ENCODE data around the gene MKI67.

The MKI67 gene

GRCh38 chr10:128125944-128126764 lies at the start of gene MKI67:
TSS of gene MKI67 (minus strand) at chr10:128126423. CDS start at chr10:128125667, 756 bp downstream.
- TF ChIP-seq TEAD4 (IDR thresholded peaks at IDR 0.05): no peak; the same call in 1 of the 2 replicates
- peak; percentile 95 for TF ChIP-seq EGR1 (IDR thresholded peaks at IDR 0.05)
- TF ChIP-seq RAD21 (IDR thresholded peaks at IDR 0.05; ENCODE audit: low read depth): no peak
- peak; percentile 60; the same call in 1 of the 2 replicates for TF ChIP-seq TAF1 (IDR thresholded peaks at IDR 0.05; ENCODE audit: low read depth)
- TF ChIP-seq FOXM1 (IDR thresholded peaks at IDR 0.05; ENCODE audit: borderline replicate concordance, low read depth): peak; percentile 100
- TF ChIP-seq NFIC (IDR thresholded peaks at IDR 0.05): peak; percentile 40; the same call in 1 of the 2 replicates
- TF ChIP-seq EP300 (IDR thresholded peaks at IDR 0.05; ENCODE audit: borderline replicate concordance): no peak
- no peak for TF ChIP-seq YY1 (IDR thresholded peaks at IDR 0.05; ENCODE audit: low read depth)
- TF ChIP-seq MAX (IDR thresholded peaks at IDR 0.05): peak; percentile 79
- no peak for TF ChIP-seq CREB1 (IDR thresholded peaks at IDR 0.05; ENCODE audit: low read depth)
- no peak; the same call in 1 of the 2 replicates for TF ChIP-seq ZBTB7A (IDR thresholded peaks at IDR 0.05; ENCODE audit: low read depth)
- TF ChIP-seq TCF12 (IDR thresholded peaks at IDR 0.05; ENCODE audit: low read depth): peak; percentile 59
- no peak for TF ChIP-seq CEBPB (IDR thresholded peaks at IDR 0.05)
- TF ChIP-seq REST (IDR thresholded peaks at IDR 0.05; ENCODE audit: low read depth): no peak
- TF ChIP-seq USF1 (IDR thresholded peaks at IDR 0.05): peak; percentile 31; the same call in 1 of the 2 replicates

GRCh38 chr10:128174581-128175559 lies 48.6 kb upstream of the MKI67 start:
- no peak for TF ChIP-seq REST (IDR thresholded peaks at IDR 0.05; ENCODE audit: low read depth)
- TF ChIP-seq MAX (IDR thresholded peaks at IDR 0.05): no peak
- TF ChIP-seq CEBPB (IDR thresholded peaks at IDR 0.05): no peak

GRCh38 chr10:128173386-128173785 lies 47.2 kb upstream of the MKI67 start:
- TF ChIP-seq CEBPB (IDR thresholded peaks at IDR 0.05) (0 out of 2 replicates have a peak, but pooled peaks have one; percentile 6), EP300 (IDR thresholded peaks at IDR 0.05; ENCODE audit: borderline replicate concordance) (no peak), TEAD4 (IDR thresholded peaks at IDR 0.05) (peak; percentile 83)

GRCh38 chr10:128172756-128173155 lies 46.5 kb upstream of the MKI67 start:
- TF ChIP-seq EP300 (IDR thresholded peaks at IDR 0.05; ENCODE audit: borderline replicate concordance) (no peak), NFIC (IDR thresholded peaks at IDR 0.05) (no peak), YY1 (IDR thresholded peaks at IDR 0.05; ENCODE audit: low read depth) (no peak), USF1 (IDR thresholded peaks at IDR 0.05) (no peak), TEAD4 (IDR thresholded peaks at IDR 0.05) (no peak), TCF12 (IDR thresholded peaks at IDR 0.05; ENCODE audit: low read depth) (no peak), CEBPB (IDR thresholded peaks at IDR 0.05) (no peak), REST (IDR thresholded peaks at IDR 0.05; ENCODE audit: low read depth) (no peak), TAF1 (IDR thresholded peaks at IDR 0.05; ENCODE audit: low read depth) (no peak), CREB1 (IDR thresholded peaks at IDR 0.05; ENCODE audit: low read depth) (no peak), ZBTB7A (IDR thresholded peaks at IDR 0.05; ENCODE audit: low read depth) (no peak), RAD21 (IDR thresholded peaks at IDR 0.05; ENCODE audit: low read depth) (no peak), EGR1 (IDR thresholded peaks at IDR 0.05) (no peak)

Data from Ishikawa (cell line).